Activated gamma-delta T cell (primary cell): Measurements from ENCODE around the gene SV2B.
"Not testable (repeated sequence)": the region's sequence is repeated elsewhere in the genome, so short reads cannot be mapped to it uniquely, and the experiment has no call there.

ENCODE experiments used
- DNase-seq: peaks from one replicate; lab custom pipeline; 2025; lab: John Stamatoyannopoulos, UW
- total RNA-seq, 2 donors: gene quantifications; one replicate each; lab custom pipeline; 2026; lab: John Stamatoyannopoulos, UW

Gene SV2B
- total RNA-seq, result 0 to 0.15 reads per million in 2 donors

- DNase-seq, result peak; percentile 16
Measured at GRCh38 chr15:91099995-91100813, at the start of gene SV2B. Gene SV2B (plus strand): TSS chr15:91100257. CDS start chr15:91226264, 126,007 bp downstream.

GRCh38 chr15:91051248-91051647 lies 48.8 kb upstream of the SV2B start:
- DNase-seq, result no peak

GRCh38 chr15:91054816-91055215 lies 45.2 kb upstream of the SV2B start:
- no peak for DNase-seq

- DNase-seq, result no peak
Measured at GRCh38 chr15:91055548-91056331, 44.3 kb upstream of the SV2B start.

- no peak for DNase-seq
Measured at GRCh38 chr15:91061230-91061629, 38.8 kb upstream of the SV2B start.

GRCh38 chr15:91061997-91062396 lies 38.1 kb upstream of the SV2B start:
- no peak for DNase-seq

- no peak for DNase-seq
Measured at GRCh38 chr15:91065505-91065904, 34.6 kb upstream of the SV2B start.

GRCh38 chr15:91067036-91067435 lies 33.0 kb upstream of the SV2B start:
- no peak for DNase-seq

GRCh38 chr15:91068436-91068835 lies 31.6 kb upstream of the SV2B start:
- no peak for DNase-seq

GRCh38 chr15:91068966-91069365 lies 31.1 kb upstream of the SV2B start:
- no peak for DNase-seq

GRCh38 chr15:91070872-91071271 lies 29.2 kb upstream of the SV2B start:
- no peak for DNase-seq

- DNase-seq, result no peak
Measured at GRCh38 chr15:91072161-91072560, 27.9 kb upstream of the SV2B start.

- no peak for DNase-seq
Measured at GRCh38 chr15:91073077-91073476, 27.0 kb upstream of the SV2B start.

- DNase-seq, result no peak
Measured at GRCh38 chr15:91073768-91074167, 26.3 kb upstream of the SV2B start.

- no peak for DNase-seq
Measured at GRCh38 chr15:91075739-91076138, 24.3 kb upstream of the SV2B start.

GRCh38 chr15:91077029-91077428 lies 23.0 kb upstream of the SV2B start:
- DNase-seq, result no peak

GRCh38 chr15:91093866-91094265 lies 6.2 kb upstream of the SV2B start:
- DNase-seq, result not testable (repeated sequence)

- no peak for DNase-seq
Measured at GRCh38 chr15:91098451-91098850, 1.6 kb upstream of the SV2B start.

GRCh38 chr15:91099616-91099994 lies 452 bp upstream of the SV2B start:
- no peak for DNase-seq

- DNase-seq, result no peak
Measured at GRCh38 chr15:91100814-91101607, 954 bp downstream of the SV2B start.

- no peak for DNase-seq
Measured at GRCh38 chr15:91101608-91101920, 1.5 kb downstream of the SV2B start.

- DNase-seq, result no peak
Measured at GRCh38 chr15:91102546-91103330, 2.7 kb downstream of the SV2B start.
